ENCODE data around the gene MYT1. TPM values are rescaled to one million over a fixed set of nuclear protein-coding genes. Genes with fewer than 3 reads are reported as not detected.

MYT1 gene
- total and polyA plus RNA-seq, 4 donors, result under 0.01 to 6.5 (median 0.08) TPM

DNA sequence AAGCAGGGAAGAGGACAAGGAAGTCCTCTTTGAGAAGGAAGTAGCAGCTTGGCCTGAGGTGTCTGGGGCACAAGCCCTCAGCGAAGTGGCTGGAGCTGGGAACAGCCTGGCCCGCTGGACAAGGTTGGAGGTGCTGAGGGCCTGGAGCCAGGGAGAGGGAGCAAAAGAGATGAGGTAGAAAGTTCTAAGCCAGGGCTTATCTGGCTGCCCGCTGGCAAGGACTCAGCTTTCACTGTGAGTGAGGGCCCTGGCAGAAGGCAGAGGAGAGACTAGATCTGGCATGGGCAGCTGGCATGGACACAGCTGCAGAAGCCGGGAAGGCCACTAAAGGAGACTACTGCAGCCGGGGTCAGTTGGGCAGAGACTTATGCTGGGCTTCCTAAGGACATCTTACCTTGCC, 69.5 kb downstream of the MYT1 start:
- Histone ChIP-seq H3K9me3 (ENCODE audit: control insufficient read depth in 4 of 4, low read length in 3 of 4) (no peaks in the 10 kb centered on the region), H3K36me3 (ENCODE audit: control insufficient read depth in 4 of 4, insufficient read depth in 3 of 4, low read depth in 1 of 4, low read length in 3 of 4) (no peaks in the 10 kb centered on the region), H3K4me1 (ENCODE audit: control insufficient read depth in 4 of 4, insufficient read depth in 4 of 4, low read length in 3 of 4) (peaks cover 25 to 37% (median 32%) of the 10 kb centered on the region in 4 donors), H3K4me3 (ENCODE audit: low read depth in 1 of 3, low read length in 3 of 3) (no peak overlapping the region), H3K27me3 (ENCODE audit: control insufficient read depth in 4 of 4, insufficient read depth in 4 of 4, low read length in 3 of 4) (no peaks in the 10 kb centered on the region), H3K27ac (ENCODE audit: low read depth in 1 of 2, low read length in 2 of 2) (peak overlapping the region; percentile 72 to 93), H3K9ac (ENCODE audit: low read depth in 1 of 2, low read length in 2 of 2) (no peak overlapping the region)
- no peak for DNase-seq (ENCODE audit: low spot score)
- 36% methylated on average over 5 of the region's 5 CpGs for WGBS
- TF ChIP-seq EGR1 (IDR thresholded peaks at IDR 0.05; ENCODE audit: low read depth in 2 of 2), result no peak
- TF ChIP-seq, protein P1, sequence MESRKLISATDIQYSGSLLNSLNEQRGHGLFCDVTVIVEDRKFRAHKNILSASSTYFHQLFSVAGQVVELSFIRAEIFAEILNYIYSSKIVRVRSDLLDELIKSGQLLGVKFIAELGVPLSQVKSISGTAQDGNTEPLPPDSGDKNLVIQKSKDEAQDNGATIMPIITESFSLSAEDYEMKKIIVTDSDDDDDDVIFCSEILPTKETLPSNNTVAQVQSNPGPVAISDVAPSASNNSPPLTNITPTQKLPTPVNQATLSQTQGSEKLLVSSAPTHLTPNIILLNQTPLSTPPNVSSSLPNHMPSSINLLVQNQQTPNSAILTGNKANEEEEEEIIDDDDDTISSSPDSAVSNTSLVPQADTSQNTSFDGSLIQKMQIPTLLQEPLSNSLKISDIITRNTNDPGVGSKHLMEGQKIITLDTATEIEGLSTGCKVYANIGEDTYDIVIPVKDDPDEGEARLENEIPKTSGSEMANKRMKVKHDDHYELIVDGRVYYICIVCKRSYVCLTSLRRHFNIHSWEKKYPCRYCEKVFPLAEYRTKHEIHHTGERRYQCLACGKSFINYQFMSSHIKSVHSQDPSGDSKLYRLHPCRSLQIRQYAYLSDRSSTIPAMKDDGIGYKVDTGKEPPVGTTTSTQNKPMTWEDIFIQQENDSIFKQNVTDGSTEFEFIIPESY (IDR thresholded peaks at IDR 0.05), result no peak
- TF ChIP-seq, protein P2, sequence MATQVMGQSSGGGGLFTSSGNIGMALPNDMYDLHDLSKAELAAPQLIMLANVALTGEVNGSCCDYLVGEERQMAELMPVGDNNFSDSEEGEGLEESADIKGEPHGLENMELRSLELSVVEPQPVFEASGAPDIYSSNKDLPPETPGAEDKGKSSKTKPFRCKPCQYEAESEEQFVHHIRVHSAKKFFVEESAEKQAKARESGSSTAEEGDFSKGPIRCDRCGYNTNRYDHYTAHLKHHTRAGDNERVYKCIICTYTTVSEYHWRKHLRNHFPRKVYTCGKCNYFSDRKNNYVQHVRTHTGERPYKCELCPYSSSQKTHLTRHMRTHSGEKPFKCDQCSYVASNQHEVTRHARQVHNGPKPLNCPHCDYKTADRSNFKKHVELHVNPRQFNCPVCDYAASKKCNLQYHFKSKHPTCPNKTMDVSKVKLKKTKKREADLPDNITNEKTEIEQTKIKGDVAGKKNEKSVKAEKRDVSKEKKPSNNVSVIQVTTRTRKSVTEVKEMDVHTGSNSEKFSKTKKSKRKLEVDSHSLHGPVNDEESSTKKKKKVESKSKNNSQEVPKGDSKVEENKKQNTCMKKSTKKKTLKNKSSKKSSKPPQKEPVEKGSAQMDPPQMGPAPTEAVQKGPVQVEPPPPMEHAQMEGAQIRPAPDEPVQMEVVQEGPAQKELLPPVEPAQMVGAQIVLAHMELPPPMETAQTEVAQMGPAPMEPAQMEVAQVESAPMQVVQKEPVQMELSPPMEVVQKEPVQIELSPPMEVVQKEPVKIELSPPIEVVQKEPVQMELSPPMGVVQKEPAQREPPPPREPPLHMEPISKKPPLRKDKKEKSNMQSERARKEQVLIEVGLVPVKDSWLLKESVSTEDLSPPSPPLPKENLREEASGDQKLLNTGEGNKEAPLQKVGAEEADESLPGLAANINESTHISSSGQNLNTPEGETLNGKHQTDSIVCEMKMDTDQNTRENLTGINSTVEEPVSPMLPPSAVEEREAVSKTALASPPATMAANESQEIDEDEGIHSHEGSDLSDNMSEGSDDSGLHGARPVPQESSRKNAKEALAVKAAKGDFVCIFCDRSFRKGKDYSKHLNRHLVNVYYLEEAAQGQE (IDR thresholded peaks at IDR 0.05), result peak; percentile 74
- TF ChIP-seq, protein P3, sequence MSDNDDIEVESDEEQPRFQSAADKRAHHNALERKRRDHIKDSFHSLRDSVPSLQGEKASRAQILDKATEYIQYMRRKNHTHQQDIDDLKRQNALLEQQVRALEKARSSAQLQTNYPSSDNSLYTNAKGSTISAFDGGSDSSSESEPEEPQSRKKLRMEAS (IDR thresholded peaks at IDR 0.05), result no peak
- TF ChIP-seq TAF1 (conservative IDR thresholded peaks at IDR 0.05), result no peak
- peak; percentile 34 for TF ChIP-seq FOXA1 (IDR thresholded peaks at IDR 0.05)
- no peak for TF ChIP-seq HNF4G (IDR thresholded peaks at IDR 0.05)
- TF ChIP-seq, protein P4, sequence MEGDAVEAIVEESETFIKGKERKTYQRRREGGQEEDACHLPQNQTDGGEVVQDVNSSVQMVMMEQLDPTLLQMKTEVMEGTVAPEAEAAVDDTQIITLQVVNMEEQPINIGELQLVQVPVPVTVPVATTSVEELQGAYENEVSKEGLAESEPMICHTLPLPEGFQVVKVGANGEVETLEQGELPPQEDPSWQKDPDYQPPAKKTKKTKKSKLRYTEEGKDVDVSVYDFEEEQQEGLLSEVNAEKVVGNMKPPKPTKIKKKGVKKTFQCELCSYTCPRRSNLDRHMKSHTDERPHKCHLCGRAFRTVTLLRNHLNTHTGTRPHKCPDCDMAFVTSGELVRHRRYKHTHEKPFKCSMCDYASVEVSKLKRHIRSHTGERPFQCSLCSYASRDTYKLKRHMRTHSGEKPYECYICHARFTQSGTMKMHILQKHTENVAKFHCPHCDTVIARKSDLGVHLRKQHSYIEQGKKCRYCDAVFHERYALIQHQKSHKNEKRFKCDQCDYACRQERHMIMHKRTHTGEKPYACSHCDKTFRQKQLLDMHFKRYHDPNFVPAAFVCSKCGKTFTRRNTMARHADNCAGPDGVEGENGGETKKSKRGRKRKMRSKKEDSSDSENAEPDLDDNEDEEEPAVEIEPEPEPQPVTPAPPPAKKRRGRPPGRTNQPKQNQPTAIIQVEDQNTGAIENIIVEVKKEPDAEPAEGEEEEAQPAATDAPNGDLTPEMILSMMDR (IDR thresholded peaks at IDR 0.05; ENCODE audit: low read depth, low read length, missing input control), result no peak
- TF ChIP-seq GABPA (IDR thresholded peaks at IDR 0.05 in 1 of 2, conservative IDR thresholded peaks at IDR 0.05 in 1 of 2), result peak in 1 of 2 donors; percentile 18
- peak; percentile 48 to 66 for TF ChIP-seq RAD21 (IDR thresholded peaks at IDR 0.05)
- TF ChIP-seq SP1 (IDR thresholded peaks at IDR 0.05), result peak; percentile 74
- TF ChIP-seq, protein P5, sequence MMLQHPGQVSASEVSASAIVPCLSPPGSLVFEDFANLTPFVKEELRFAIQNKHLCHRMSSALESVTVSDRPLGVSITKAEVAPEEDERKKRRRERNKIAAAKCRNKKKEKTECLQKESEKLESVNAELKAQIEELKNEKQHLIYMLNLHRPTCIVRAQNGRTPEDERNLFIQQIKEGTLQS (IDR thresholded peaks at IDR 0.05), result no peak
- no peak for TF ChIP-seq NR2F2 (IDR thresholded peaks at IDR 0.05)
- peak; percentile 58 to 76 for TF ChIP-seq HNF4A (conservative IDR thresholded peaks at IDR 0.05)
- TF ChIP-seq RXRA (IDR thresholded peaks at IDR 0.05), result peak; percentile 65 to 91
- TF ChIP-seq JUND (IDR thresholded peaks at IDR 0.05), result peak in 1 of 2 donors; percentile 51
- TF ChIP-seq YY1 (IDR thresholded peaks at IDR 0.05), result peak; percentile 85
- no peak for TF ChIP-seq FOXA2 (IDR thresholded peaks at IDR 0.05)
